ENCODE results near the gene THAP8.

Gene THAP8

DNA sequence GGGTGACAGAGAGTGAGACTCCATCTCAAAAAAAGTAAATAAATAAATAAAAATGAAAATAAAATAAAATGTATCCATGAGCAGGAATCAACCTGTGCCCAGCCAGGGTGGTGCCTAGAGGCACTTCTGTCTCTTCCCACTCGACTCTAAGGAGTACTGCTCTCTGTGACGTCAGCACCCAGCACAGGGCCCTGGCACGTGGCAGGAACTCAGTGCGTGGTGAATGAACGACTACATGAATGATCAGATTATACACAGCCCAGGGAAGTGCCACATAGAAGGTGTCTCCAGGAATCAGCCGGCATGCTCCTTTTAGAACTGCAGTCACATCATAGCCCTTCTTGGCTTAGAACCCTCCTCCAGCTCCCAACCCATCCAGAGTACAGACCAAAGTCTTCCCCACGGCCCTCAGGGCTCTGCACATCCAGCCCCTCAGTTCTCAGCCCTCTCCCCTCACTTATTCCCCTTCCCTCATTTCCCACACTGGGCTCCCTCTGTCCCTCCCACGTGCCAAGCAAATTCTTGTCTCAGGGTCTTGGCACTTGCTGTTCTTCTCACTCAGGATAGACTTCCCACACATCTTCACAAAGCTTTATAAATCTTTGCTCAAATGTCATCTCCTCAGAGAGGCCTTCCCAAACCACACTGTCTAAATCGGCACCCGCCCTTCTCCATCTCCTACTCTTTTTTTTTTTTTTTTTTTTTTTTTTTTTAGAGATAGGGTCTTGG lies 25.6 kb downstream of the THAP8 start:
- DNase-seq = no peak

DNA sequence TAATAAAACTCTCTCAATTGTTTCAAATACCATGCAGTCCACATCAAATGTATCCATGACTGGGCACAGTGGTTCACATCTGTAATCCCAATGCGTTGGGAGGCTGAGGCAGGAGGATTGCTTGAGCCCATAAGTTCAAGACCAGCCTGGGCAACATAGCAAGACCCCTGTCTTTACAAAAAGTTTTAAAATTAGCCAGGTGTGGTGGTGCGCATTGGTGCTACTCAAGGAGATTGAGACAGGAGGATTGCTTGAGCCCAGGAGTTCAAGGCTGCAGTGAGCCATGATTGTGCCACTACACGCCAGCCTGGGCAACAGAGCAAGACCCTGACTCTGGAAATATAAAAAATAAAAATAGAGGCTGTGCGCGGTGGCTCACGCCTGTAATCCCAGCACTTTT lies 26.4 kb downstream of the THAP8 start:
- DNase-seq = no peak

DNA sequence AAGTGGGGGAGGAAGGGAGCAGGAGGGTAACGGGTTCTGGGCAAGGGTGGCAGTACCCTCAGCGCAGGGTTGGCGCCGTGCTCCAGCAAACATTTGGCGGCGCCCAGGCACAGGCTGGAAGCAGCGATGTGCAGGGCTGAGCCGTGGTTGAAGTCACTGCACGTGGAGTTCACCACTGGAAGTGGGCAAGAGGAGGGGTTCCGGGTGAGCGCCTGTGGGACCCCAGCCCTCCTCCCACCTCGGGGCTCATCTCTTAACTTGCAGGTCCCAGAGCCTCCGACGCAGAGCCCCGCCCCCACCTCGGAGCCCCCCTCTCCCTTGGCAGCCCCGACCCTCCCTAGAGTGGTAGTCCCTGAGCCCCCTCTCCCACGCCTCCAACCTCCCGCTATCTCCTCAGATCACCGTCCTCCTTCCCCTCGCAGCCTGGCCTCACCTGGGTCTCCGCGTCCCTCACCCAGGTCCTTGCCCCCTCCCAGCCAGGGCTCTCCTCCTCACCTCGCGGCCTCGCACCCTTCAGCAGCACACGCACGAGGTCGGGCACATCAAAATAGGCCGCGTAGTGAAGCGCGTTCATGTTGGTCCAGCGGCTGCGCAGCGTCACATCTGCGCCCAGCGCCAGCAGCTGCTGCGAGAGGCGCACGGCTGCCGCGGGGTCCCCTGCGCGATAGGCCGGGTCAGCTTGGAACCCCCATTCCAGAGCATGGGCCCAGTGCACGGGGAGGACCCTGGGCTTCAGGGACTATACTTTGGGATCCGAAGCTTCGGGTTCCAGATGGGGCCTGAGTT lies 27.8 kb downstream of the THAP8 start:
- no peak for DNase-seq

DNA sequence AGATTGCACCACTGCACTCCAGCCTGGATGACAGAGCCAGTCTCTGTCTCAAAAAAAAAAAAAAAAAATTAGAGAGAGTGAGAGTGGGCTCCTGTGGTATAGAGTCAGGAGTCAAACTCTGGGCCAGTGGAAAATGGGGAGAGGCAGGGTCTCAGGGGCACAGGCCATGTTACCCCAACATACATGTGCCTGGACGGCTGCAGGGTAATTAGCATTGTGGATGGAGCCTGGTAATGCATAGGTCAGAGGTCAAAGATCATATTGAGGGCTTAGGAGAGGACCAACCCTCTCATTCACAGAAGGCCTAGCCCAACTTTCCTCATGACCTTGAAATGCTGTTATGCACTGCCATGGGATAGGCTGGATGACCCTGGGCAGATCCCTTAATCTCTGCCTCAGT lies 28.5 kb downstream of the THAP8 start:
- no peak for DNase-seq

DNA sequence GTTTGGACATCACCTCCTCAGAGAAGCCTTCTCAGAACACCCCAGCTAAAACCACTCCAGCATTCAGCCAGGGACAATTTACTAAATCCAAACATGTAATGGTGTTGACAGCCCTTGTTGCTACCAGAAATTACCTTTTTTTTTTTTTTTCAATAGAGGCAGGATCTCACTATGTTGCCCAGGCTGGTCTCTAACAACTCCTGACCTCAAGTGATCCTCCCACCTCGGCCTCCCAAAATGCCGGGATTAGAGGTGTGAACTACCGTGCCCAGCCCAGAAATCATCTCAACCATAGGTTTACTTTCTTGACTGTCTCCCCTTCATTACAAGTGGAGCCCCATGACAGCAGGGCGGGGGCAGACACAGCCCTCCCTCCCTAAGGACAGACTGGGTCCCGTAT lies 30.7 kb downstream of the THAP8 start:
- no peak for DNase-seq

DNA sequence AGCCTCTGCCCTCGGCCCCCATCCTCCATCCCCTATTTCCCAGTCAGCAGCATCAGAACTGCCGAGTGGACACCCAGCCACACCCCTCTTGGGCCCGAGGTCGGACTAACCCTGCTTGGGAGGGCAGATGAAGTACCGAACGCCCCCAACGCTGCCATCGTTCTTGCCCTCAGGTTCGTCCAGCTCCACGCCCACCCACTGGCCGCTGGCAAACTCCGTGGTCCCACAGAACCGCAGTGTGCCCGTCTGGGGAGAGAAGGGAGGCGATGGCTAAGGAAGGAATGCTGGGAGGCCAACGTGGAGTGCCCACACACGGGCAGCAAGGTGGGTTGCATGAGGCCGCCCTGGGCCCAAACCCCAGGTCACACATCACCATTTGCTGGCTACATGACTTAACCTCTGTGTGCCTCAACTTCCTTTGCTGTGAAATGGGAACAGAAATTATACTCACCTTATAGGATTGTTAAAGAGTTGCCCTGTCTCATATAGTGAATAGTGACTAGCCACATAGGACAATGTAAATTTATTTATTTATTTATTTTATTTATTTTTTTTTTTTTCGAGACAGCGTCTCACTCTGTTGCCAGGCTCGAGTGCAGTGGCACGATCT lies 34.9 kb downstream of the THAP8 start:
- no peak for DNase-seq

DNA sequence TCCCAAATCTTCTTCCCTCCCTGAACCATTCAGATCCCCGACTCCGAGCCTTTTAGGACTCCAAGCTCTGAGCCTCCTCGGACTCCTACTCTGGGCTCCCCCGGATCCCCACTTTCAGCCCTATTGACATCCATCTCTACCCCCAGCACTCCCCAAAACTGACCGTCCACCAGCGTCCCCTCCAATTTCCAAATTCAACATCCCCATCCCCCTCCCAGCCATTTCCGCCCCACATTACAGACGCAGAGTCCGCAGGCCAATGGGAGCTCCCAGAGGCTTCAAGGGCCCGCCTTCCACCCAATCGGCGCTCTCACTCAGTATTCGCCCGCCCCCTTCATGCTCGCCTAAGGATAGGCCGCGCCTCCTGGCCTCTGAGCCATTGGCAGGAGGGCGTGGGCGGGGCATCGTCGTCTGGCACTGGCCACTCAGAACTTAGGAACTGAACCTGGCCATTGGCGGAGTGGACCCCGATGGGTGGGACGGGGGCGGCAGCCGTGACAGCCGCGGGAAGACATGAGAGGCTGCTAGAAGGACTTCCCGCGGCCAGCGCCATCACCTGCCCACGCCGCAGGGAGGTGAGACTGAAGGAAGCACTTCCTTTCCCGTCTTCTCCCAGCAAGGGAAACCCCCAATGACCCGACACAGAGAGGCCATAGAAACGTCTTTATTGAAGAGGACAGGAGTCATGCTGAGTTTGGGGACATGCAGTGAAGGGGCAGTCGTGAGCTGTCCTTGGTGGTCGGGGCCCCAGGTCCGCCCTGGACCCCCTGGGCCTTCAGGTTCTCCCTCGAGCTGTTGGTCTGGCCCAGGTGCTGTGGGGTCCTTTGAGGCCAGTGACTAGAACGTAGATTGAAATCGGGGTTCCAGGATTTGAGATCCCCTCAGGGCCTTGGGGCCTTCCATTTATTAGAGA lies 39.8 kb downstream of the THAP8 start, which contains the start of gene ALKBH6:
TSS of gene ALKBH6 (minus strand) at position 202 of the 913 bp plus-strand sequence. CDS start 816 bp downstream, outside the sequence.
- peak; percentile 98 for DNase-seq

DNA sequence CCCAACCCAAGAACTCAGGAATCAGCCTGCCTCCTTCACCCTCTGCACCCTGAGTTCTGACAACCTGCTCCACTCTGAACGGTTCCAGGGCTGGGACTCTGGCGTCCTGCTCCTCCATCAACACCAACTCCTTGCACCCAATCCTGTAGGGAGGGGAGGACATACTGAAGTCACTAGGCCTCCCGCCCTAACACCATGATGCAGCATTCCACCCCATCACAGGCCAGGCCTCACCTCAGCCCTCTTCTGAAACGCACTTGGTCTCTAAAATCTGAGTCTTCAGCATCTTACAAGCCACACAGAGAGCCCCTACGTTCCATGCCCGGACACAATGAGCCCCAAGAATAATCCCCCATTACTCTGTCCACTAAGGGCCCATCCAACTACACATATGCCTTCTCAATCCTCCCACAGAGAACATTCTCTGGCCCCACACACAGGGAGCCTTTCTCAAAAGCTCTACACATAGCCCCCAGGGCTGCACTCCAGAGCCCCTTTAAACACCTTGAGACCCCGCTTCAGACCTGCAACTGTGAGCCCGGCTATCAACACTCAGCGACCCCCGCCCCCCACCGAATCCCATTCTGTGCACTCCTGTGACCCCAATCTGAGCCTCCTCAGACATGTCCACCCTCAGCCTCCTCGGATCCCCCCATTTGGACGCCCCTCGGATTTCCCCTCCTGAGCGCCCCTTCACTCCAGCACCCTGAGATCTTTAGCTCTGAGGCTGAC lies 40.6 kb downstream of the THAP8 start:
- DNase-seq = no peak

DNA sequence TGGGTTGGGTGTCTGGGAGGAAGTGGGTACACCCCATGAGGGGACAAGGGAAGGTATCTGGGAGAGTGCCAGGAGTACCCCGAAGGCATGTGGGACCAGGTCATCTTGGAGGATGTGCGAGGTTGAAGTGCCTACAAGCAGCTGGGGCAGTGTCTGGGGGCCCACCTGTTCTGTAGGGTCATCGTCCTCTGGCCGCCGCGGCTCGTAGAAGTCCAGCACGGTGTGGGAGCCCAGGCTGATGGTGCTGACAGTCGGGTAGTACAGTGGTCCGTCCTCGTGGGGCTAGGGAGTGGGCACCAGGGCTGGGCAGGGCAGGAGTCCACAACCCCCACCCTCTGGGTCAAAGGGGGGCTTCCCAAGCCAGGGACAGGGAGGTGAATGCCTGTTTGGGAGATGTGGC lies 43.7 kb downstream of the THAP8 start:
- DNase-seq = no peak

DNA sequence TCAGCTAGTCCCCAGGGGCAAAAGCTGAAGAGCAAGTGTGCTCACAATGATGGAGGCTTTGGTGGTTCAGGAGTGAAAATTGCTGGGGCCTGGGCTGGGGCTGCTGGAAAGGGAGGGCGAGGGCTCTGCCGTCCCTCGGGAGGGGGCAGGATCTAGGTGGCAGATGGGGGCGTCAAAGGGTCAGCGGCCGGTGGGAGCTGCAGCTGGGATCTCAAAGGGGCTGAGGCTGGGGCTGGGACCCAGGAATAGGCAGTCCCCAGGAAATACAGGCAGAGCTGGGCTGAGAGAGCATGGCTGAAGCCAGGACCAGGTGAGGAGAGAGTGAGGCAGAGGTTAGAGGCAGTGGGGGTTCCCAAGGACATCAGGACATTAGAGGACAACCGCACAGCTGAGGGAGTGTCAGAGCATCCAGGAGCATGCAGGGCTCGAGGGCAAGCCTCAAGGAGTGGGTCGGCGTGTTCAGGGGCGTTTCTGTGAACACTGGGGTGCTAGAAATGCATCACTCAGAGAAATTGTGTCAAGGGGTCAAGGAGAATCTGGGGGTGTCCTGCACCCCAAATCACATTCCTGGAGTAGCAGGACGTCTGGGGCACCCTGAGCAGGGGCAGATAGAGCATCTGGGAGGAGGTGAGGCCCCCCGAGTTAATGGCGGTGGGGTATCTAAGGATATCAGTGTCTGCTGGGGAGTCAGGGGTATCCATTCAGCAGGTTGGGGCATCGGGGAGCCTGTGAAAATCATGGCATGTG lies 44.3 kb downstream of the THAP8 start:
- DNase-seq = no peak

DNA sequence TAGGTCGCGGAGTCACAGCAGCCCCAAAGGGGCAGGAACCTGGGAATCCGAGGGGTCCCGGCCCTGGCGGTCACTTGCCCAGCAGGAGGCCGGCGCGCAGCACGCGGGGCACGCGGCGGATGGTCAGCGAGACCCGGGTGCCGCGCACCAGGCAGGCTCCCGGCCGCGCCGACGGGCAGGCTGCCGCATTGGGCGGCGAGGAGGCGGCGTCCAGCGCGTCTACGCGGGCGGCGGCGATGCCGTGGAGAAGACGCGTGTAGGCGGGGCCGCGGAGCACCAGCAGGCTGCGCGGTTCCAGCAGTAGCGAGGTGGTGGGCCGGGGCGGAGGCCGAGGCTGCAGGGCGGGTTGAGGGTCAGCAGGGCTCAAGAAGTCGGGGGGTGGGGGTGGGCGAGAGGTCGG lies 44.9 kb downstream of the THAP8 start:
- DNase-seq = peak; percentile 55

DNA sequence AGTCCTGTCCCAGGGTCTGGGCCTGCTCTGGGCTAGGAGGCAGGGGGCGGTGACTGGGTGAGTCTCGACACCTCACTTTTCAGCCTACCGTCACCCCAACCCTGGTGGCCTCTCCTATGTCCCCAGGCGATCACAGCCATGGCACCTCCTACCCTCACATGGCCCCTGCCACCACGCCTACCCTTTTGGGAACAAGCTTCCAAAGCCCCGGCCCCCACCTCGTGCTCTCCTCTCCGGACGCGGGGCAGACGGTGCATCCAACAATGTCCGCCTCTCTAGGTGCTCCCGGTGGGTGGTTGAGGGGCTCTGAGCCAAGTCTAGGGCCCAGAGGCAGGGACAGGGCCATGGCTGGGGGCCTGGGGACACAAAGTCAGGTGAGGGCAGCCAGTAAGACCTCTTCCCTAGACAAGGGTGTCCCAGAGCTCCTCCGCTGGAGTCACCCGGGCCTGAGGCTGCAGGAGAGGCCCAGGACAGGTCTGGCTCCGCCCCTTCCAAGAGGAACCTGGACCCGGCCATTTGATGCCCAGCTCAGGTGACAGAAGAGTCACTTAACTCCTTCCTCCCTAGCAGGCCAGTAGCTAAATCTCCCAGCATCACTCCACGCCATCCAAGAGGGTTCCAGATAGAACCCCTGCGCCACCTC lies 45.6 kb downstream of the THAP8 start, which contains the start of gene SYNE4:
TSS of gene SYNE4 (minus strand) at position 478 of the 643 bp plus-strand sequence. CDS start at position 346, 132 bp downstream.
- no peak for DNase-seq

DNA sequence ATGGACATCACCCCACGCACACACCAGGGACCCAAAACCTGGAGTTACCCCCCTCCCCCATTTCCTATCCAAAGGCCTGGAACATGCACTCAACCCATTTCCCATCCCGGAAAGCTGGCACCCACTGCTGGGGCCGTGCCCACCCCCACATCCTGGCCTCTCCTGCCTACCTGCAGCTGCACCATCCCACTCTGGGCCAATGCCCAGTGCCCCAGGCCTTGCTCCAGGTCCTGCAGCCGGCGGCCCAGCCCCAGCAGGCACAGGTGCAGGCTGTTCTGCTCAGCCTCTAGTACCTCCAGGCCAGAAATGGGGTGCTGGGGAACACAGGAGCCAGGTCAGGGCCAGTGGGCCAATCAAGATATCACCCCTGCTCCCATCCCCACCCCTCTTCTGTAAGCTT lies 47.1 kb downstream of the THAP8 start:
- DNase-seq = no peak

DNA sequence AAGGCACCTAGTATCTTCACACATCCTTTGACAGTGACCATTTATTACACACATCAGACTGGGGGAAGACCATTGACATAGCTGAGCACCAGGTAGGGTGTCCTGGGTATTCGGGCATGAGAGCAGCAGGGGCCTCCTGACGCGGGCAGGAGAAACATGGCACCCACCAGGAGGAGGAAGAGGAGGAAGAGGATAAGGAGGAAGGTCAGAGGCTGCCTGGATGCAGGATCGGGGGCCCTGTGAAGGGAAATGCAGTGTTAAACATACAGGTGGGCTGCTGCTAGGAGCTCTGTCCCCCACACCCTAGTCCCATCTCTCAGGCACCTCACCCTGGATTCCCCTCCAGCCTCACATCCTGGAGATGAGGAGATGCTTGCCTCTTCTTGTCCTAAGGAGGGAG lies 50.8 kb downstream of the THAP8 start:
- DNase-seq = no peak

DNA sequence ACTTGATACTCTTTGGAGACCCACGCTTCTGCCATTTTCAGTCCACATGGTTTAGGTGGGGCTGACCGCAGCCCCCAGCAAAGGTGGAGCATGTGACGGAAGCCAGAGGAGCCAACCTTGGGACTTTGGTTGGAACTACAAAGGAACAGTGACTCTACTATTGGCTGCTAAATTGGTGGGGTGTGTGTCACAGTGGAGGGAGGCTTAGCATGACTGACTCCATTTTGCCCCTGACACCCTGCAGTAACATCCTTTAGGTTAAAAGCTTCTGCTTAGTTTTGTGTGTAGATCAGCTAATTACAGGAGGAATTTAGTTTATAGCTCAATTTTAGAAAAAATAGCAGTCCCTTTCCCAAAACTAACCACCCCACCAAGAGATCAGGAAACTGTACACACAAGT lies 52.5 kb downstream of the THAP8 start:
- DNase-seq = no peak

DNA sequence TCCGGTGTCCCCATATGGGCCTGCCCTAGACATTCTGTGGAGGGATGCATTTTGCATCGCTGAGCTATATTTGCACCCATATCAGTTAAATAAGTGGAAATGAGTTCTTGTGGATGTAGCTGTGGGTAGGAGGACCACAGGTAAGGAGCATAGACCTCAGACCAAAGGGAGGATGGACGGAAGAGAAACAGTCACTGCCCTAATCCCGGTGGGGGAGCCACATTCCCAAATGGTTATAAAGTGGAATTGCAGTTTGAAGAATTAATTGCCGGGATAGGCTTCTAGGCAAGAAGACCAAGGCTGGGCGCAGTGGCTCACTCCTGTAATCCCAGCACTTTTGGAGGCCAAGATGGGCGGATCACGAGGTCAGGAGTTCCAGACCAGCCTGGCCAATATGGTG lies 57.3 kb downstream of the THAP8 start:
- no peak for DNase-seq

DNA sequence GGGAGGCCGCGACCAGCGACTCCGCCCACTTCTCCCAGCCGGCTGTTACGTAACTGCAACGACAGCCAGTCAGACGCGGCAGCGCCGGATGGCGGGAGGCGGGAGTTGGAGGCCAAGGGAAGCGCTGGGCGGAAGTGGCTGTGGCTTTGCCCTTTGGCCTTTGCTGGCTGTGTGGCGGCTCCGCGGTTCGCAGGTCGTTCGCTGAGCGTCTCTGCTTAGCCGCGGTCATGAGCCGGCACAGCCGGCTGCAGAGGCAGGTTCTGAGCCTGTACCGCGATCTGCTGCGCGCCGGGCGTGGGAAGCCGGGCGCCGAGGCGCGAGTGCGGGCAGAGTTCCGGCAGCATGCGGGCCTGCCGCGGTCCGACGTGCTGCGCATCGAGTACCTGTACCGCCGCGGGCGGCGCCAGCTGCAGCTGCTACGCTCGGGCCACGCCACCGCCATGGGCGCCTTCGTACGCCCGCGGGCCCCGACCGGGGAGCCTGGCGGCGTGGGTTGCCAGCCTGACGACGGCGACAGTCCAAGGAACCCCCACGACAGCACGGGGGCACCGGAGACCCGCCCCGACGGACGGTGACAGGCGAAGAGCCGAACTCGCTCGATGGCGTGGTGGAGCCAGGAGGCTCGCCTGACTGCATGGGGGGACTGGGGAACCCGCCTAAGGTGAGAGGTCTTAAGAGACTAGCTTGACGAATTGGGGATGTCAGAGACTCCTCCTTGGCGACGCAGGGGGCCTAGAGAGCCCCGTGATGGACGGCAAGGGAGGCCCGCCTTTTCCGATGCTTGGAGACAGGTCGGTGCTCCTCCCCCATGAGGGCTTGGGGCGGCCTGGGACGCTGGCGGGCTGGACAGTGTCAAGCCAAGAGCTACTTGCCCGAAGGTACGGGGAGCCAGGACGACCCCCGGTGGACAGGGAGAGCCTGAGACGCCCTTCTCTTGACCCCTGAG lies 58.8 kb downstream of the THAP8 start, which contains the start of gene SDHAF1:
TSS of gene SDHAF1 (plus strand) at position 141 of the 946 bp plus-strand sequence. CDS start at position 228, 87 bp downstream.
- DNase-seq = peak; percentile 92

DNA sequence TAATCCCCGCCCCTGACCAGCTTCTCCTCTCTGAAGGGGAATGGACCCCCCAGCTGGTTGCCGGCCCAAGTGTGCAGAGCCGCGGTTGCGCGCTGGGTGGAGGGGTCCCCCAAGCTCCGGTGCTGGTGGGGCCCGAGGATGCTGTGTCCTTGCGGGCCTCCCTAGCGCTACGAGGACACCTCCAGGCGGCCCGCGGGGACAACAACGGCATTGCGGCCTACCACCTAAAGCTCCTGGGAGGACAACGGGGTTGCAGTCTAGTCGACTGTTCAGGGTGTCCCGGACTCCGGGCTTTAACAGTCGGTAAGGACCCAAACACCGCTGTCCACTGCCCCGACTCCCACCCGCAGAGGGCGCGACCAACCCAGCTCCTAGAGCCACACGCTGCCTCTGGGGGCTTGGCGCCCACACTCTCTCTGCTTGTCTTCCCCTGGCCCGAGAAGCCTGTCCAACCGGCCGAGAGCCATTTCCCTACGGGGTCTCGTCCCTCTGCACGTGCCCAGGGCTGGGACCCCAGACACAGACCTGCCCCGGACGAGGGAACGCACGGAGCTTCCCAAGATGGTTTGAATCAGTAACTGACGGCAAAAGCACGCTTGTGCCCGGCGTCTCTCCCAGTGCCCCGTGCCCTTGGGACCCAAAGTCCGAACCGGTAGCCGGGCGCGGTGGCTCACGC lies 60.0 kb downstream of the THAP8 start:
- no peak for DNase-seq
